Measurements from ENCODE around the gene GRID1.
"Not testable (repeated sequence)": the region's sequence is repeated elsewhere in the genome, so short reads cannot be mapped to it uniquely, and the experiment has no call there.

Gene GRID1

DNA sequence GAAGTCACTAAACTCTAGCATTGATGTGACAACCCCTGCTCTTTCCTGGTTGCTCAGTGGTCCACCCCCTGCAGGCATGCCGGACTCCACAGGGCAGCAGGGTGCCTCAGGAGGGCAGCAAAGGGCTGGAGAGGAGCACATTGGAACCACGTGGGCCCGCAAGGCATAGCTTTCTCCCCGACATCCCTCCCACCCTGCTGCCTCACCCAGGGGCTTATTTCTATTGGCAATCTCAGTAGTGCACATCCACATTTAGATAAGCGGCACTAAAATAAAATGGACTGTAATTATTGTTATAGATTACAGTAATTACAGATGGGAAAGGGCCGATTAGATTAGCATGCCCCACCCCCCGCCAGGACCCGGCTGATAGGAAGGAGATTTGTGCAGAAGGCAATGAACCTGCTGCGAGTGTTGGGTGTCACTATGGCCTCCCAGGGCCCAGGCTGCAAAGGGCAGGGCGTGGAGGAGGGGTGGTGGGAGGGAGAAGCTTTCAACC, 580.1 kb downstream of the GRID1 start:
- DNase-seq: peak; percentile 13

DNA sequence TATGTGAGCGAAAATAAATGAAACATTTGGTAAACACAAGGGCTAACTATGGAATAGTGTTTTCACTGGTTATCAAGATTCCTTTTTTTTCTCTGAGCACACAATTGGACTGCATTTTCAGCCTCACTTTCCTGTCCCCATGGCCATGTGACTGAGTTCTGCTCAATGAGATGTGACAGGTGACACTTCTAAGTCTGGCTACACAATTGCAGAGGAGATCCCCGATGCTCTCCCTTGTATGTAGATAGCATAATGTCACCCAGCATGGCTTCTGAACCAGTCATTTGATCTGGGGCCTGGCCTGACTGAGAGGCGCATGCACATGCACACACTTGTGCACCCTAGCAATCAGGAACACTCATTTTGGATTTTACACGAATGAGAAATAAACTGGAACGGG, 581.8 kb downstream of the GRID1 start:
- no peak for DNase-seq

DNA sequence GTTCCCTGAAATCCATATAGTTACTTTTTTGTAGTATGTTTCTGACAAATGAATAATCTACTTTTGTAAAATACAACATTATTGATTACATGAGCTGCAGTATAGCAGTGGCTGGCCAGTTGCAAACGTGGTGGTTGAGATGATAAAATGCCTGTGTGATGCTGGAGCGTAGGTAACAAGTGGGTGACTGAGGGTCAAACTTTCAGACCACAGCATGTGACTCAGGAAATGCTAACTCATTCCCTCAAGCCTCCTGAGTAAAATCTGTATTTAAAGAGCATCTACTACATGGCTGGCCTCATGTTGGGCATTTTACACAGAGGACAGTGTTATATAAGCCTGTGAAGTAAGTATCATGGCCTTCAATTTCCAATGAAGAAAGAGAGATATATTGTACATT, 585.2 kb downstream of the GRID1 start:
- DNase-seq: no peak

GRCh38 chr10:85778074-85778473, 588.5 kb downstream of the GRID1 start:
- no peak for DNase-seq

- no peak for DNase-seq
Observed at GRCh38 chr10:85767891-85768290, 598.7 kb downstream of the GRID1 start.

- DNase-seq: no peak
Observed at GRCh38 chr10:85764108-85764507, 602.5 kb downstream of the GRID1 start.

GRCh38 chr10:85761906-85762445, 604.6 kb downstream of the GRID1 start:
- no peak for DNase-seq

DNA sequence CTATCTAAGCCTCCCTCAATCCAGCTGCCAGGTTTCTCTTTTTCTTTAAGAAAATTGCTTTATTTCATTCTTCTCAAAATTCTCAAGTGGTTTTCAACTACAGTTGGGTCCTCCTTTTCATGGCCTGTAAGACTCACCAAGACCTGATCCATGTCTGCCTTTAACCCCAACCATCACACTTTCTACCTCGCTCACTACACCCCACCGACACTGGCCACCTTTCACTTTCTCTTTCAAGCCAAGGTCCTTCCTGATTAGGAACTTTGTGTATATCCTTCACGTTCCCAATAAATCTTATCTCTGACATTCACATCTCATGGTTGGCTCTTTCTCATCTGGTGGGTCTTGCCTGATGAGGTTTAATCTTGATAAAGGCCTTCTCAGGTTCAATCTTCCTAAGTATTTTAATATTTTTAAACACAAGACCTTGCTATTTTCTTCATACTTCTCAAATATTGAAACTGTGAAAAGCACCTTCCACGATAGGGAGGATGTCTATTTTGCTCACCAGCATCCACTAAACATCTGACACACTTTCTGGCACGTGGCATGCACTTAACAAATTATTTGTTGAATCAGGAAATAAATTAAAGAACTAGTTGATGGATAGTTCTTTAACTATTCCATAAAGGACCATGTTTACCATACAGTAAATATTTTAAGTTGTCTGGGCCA, 624.8 kb downstream of the GRID1 start:
- DNase-seq: no peak

DNA sequence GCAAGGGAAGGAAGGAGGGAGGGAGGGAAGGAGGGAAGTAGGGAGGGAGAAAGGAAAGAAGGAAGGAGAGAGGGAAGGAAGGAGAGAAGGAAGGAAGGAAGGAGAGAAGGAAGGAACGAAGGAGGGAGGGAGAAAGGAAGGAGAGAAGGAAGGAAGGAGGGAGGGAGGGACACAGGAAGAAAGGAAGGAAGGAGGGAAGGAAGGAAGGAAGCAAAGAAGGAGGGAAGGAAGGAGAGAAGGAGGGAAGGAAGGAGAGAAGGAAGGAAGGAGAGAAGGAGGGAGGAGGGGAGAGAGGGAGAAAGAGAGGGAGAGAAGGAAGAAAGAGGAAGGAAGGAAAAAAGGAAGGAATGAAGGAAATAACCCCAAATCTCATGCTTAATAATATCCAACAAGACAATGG, 630.6 kb downstream of the GRID1 start:
- DNase-seq: no peak

GRCh38 chr10:85734791-85735190, 631.8 kb downstream of the GRID1 start:
- DNase-seq: no peak

- DNase-seq: no peak
Observed at GRCh38 chr10:85724215-85724614, 642.4 kb downstream of the GRID1 start.

GRCh38 chr10:85720931-85721590, 645.5 kb downstream of the GRID1 start:
- DNase-seq: no peak

DNA sequence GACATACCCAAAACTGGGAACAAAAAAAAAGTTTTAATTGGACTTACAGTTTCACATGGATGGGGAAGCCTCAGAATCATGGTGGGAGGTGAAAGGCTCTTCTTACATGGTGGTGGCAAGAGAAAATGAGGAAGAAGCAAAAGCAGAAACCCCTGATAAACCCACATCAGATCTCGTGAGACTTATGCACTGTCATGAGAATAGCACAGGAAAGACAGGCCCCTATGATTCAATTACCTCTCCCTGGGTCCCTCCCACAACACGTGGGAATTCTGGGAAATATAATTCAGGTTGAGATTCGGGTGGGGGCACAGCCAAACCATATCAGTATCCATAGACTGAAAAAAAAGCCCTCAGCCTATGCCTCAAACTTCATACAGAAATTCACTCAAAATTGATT, 647.2 kb downstream of the GRID1 start:
- DNase-seq: no peak

DNA sequence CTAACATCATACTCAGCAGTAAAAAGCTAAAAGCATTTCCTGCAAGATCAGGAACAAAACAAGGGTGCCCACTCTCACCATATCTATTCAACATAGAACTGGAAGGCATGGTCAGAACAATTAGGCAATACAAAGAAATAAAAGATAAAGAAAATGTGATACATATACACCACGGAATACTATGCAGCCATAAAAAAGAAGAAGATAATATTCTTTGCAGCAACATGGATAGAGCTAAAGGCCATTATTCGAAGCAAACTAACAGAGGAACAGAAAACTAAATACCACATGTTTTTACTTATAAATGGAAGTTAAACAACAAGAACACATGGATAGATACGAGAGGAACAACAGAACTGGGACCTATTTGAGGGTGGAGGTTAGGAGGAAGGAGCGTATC, 652.7 kb downstream of the GRID1 start:
- DNase-seq: no peak

GRCh38 chr10:85702768-85703167, 663.8 kb downstream of the GRID1 start:
- no peak for DNase-seq

DNA sequence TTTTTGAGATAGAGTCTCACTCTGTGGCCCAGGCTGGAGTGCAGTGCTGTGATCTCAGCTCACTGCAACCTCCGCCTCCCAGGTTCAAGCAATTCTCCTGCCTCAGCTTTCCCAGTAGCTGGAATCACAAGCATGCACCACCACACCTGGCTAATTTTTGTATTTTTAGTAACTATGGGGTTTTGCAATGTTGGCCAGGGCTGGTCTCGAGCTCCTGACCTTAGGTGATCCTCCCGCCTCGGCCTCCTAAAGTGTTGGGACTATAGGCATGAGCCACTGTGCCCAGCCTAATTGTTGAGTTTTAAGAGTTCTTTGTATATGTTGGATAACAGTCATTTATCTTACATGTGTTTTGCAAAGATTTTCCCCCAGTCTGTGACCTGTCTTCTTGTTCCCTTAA, 667.5 kb downstream of the GRID1 start:
- DNase-seq: not testable (repeated sequence)

DNA sequence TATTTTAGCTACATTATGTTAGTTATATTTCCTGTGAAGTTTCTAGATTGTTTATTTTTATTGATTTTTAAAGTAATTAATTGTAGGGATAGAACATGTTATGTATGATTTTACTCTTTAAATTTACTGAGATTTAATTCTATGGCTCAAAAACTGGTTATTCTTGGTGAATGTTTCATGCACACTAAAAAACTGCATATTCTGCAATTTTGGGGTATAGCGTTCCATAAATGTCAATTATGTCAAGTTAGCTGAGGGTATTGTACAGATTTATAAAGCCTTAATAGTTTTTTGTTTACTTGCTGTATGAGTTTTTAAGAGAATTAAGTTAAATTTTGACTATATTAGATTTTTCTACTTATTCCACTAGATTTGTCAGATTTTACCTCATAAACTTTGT, 669.7 kb downstream of the GRID1 start:
- no peak for DNase-seq

- no peak for DNase-seq
Observed at GRCh38 chr10:85682621-85683020, 684.0 kb downstream of the GRID1 start.

- DNase-seq: no peak
Observed at GRCh38 chr10:85679710-85680109, 686.9 kb downstream of the GRID1 start.

DNA sequence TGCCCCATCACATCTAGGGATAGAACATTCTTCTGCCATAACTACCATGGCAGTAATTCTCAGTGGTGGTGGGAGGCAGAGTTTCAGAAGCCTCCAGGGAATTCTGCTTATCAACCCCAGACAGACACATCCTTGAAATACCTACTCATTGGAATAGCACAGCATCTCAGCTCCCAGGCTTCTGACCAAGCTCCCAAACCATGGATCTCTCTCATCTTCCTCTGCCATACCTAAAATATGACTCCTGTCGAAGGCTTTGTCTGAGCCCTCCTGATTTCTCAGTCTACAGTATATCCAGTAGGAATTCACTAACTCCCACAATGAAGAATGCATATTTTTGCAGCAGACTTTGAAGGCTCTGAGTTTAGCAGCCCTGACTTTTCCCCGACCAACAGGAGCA, 687.5 kb downstream of the GRID1 start:
- DNase-seq: no peak

- no peak for DNase-seq
Observed at GRCh38 chr10:85674851-85675250, 691.7 kb downstream of the GRID1 start.

DNA sequence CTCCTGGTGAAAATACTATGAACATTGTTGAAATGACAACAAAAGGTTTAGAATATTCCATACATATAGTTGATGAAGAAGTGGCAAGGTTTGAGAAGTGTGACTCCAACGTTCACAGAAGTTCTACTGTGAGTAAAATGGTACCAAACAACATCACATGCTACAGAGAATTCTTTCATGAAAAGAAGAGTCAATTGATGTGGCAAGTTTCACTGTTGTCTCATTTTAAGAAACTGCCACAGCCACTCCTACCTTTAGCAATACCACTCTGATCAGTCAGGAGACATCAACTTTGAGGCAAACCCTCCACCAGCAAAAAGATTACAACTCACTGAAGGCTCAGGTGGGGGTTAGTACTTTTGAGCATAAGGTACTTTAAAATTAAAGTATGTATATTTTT, 693.3 kb downstream of the GRID1 start:
- no peak for DNase-seq

DNA sequence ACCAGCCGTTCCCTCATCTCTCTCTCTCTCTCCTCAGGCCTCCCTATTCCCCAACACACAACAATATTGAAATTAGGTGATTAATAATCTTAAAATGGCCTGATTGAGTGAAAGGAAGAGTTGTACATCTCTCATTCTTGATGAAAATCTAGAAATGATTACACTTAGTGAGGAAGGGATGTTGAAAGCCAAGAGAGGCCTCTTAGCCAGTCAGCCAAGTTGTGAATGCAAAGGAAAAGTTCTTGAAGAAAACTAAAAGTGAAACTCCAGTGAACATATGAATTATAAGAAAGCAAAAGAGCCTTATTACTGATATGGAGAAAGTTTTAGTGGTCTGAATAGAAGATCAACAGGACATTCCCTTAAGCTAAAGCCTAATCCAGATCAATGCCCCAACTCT, 695.1 kb downstream of the GRID1 start:
- DNase-seq: no peak

GRCh38 chr10:85668522-85668921, 698.1 kb downstream of the GRID1 start:
- no peak for DNase-seq

All from stimulated activated CD4-positive, alpha-beta T cell treated with anti-CD3 and anti-CD28 coated beads, Interleukin-15, amount 100 ng/mL, for 24 hours (primary cell).